ENCODE data around the gene IRF2BP2. TPM values are rescaled to one million over a fixed set of nuclear protein-coding genes. Genes with fewer than 3 reads are reported as not detected.

The IRF2BP2 gene
- polyA plus RNA-seq, 4 donors = 42.4 to 195 (median 63.9) TPM

DNA sequence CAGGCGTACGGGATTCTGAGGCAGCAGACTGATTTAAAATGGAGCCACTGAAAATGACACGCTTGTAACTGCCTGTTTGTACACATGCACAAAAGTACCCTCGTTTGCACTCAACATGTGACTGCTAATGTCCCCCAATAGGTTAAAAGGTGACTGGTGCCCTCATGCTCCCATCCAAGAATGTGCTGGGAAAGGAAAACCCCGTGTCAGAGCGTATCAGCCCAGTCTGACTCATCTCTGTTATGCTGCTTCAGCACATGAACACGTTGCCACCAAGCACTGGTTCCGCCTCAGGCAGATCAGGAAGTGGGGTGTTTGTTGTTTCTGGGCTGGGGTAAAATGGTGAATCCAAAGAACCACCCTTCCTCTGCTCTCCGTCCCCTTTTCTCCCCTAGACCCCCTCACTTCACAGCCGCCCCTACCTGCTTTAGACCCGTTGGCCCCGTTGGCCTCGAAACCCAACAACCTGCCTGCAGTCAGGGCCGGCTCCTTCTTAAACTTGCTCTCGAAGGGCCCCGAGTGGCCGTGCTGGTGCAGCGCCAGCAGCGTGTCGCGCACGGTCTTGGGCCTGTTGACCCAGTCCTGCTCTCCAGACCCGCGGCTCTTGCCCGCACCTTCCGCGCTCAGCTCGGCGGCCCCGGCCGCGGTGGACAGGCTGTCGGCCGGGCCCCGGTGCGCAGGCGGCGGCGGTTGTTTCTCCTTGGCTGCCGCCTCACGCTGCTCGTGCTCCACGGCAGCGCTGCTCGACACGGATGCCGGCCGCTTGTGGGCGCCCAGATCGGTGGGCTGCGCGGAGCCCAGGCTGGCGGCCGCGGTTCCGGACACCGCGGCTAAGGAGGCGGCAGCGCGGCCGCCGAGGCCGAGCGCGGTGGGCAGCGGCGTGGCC is 1.7 kb downstream of the IRF2BP2 start:
- peak overlapping the region; percentile 99 to 100 (median 100) for H3K27ac ChIP-seq (ENCODE audit: low read depth in 1 of 3, low read length in 2 of 3)
- FAIRE-seq (no peak), DNase-seq (peak; percentile 91 to 94)
- peaks cover 0 to 23% (median 8%) of the 10 kb centered on the region in 3 donors for H3K4me1 ChIP-seq (ENCODE audit: control insufficient read depth in 3 of 3, insufficient read depth in 2 of 3, low read depth in 1 of 3, low read length in 2 of 3)
- 0% methylated on average over 53 to 68 of the region's 68 CpGs for WGBS, 3 donors
- H3K9me3 ChIP-seq (ENCODE audit: control insufficient read depth in 2 of 2, insufficient read depth in 1 of 2, low read depth in 1 of 2, low read length in 1 of 2) = no peaks in the 10 kb centered on the region
- H3K27me3 ChIP-seq (ENCODE audit: control insufficient read depth in 3 of 3, insufficient read depth in 3 of 3, low read length in 3 of 3) = no peaks in the 10 kb centered on the region
- peaks cover 8 to 27% (median 8%) of the 10 kb centered on the region in 3 donors for H3K36me3 ChIP-seq (ENCODE audit: control insufficient read depth in 3 of 3, insufficient read depth in 2 of 3, low read depth in 1 of 3, low read length in 3 of 3)
- H3K4me3 ChIP-seq (ENCODE audit: low read depth in 1 of 3, low read length in 3 of 3) = peak overlapping the region; percentile 85 to 98 (median 90)

DNA sequence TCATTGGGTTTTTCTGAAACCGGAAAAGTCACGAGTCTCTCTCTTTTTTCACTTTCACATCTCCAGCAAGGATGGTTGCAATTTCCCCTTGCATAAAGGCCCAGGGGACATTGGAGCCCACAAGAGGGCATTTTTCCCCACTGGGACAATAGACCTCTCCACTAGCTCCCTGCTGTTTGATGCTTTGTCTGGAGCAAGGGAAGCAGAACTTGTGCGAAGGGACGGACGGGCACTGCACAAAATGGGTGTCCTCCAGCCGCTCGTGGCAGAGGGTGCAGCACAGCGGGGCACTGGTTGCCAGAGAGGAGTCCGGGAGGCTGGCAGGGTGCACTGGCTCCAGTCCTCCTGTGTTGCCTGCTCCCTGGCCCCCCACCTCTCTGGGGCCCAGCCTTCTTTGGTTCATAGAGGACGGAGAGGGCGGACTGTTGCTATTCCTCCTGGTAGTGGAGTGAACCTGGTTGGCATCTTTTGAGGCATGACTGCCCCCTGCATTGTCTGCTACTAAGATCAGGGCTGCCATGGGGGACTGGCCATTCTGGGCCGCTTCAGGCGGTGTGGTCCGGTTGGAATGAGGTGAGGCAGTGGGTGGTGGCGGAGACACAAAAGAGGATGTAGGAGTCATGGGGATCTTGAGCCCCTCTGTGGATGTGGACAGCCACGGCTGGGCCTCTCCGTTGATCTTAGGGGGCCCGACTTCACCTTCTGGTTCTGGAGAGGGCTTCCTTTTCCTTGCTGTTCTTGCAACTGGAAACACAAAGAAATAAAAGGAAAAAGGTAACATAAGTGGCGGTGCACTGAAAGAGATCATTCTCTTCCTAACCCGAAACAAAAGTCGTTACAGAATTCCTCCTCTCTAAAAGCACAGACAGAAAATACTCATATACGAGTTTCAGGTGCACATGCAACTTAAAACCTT is 2.6 kb downstream of the IRF2BP2 start:
- Histone ChIP-seq H3K9me3 (ENCODE audit: control insufficient read depth in 2 of 2, insufficient read depth in 1 of 2, low read depth in 1 of 2, low read length in 1 of 2) (no peaks in the 10 kb centered on the region), H3K4me1 (ENCODE audit: control insufficient read depth in 3 of 3, insufficient read depth in 2 of 3, low read depth in 1 of 3, low read length in 2 of 3) (peaks cover 0 to 22% (median 9%) of the 10 kb centered on the region in 3 donors), H3K27ac (ENCODE audit: low read depth in 1 of 3, low read length in 2 of 3) (peak overlapping the region; percentile 99 to 100 (median 100)), H3K36me3 (ENCODE audit: control insufficient read depth in 3 of 3, insufficient read depth in 2 of 3, low read depth in 1 of 3, low read length in 3 of 3) (peaks cover 8 to 27% (median 8%) of the 10 kb centered on the region in 3 donors), H3K27me3 (ENCODE audit: control insufficient read depth in 3 of 3, insufficient read depth in 3 of 3, low read length in 3 of 3) (no peaks in the 10 kb centered on the region), H3K4me3 (ENCODE audit: low read depth in 1 of 3, low read length in 3 of 3) (peak overlapping the region; percentile 85 to 98 (median 90))
- DNase-seq = peak; percentile 56 to 67
- no peak for FAIRE-seq
- WGBS, 3 donors = 0 to 2% (median 1%) methylated on average over 22 of the region's 22 CpGs

DNA sequence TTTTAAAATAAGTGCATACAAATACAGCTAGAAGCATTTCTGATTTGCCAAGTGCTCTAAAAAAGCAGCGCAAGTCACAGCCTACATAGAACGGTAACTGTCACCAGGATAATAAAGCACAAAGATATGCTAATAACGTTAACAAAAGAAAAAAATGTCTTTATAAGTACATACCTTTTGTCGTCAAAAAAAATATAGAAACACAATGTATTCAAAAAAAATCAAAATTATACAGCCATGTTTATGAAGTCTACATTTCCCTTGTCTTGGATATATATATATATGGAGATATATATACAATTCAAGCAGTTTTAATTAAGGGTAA is 3.2 kb downstream of the IRF2BP2 start:
- H3K4me3 ChIP-seq (ENCODE audit: low read depth in 1 of 3, low read length in 3 of 3) = peak overlapping the region; percentile 85 to 98 (median 90)
- peak overlapping the region; percentile 97 to 100 (median 99) for H3K27ac ChIP-seq (ENCODE audit: low read depth in 1 of 3, low read length in 2 of 3)
- H3K27me3 ChIP-seq (ENCODE audit: control insufficient read depth in 3 of 3, insufficient read depth in 3 of 3, low read length in 3 of 3) = no peaks in the 10 kb centered on the region
- no peak for DNase-seq
- 1 to 4% (median 2%) methylated on average over 4 of the region's 4 CpGs for WGBS, 3 donors
- no peaks in the 10 kb centered on the region for H3K9me3 ChIP-seq (ENCODE audit: control insufficient read depth in 2 of 2, insufficient read depth in 1 of 2, low read depth in 1 of 2, low read length in 1 of 2)
- peaks cover 0 to 21% (median 6%) of the 10 kb centered on the region in 3 donors for H3K4me1 ChIP-seq (ENCODE audit: control insufficient read depth in 3 of 3, insufficient read depth in 2 of 3, low read depth in 1 of 3, low read length in 2 of 3)
- no peak for FAIRE-seq
- peaks cover 8 to 27% (median 8%) of the 10 kb centered on the region in 3 donors for H3K36me3 ChIP-seq (ENCODE audit: control insufficient read depth in 3 of 3, insufficient read depth in 2 of 3, low read depth in 1 of 3, low read length in 3 of 3)

DNA sequence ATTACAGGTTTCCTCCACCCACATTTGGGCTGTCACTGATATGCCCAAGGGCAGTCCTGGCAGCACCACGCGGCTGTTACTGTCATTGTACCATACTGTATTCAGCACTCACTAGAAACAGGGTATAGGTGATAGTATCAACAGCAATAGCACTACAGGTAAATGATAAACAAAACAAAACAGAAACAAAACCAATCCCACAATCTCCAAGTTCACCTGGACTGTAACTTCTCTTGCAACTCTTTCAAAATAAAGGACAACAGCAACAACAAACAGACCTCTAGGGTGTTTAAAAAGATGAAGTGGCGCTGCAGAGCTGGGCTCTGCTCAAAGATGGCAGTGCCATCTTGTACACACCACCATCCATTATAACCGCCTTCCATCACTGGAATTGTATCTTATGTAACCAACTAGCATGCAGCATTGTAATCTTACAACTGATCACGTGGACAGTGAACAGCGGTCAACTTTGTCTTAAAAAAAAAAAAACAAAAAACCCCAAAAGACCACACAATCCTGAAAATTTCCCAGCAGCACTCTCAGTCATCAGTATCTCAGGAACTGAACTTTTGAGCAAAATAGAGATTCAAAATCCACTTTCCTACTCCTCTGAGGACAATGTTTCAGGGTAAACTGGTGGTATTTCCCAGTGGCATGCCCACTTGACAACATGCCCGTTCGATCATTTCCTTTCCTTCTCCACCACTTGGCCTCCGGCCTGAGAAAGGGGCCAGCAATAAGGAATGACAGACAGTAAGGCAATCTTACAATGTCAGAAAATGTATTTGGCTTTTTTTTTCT is 3.8 kb downstream of the IRF2BP2 start:
- Histone ChIP-seq H3K9me3 (ENCODE audit: control insufficient read depth in 2 of 2, insufficient read depth in 1 of 2, low read depth in 1 of 2, low read length in 1 of 2) (no peaks in the 10 kb centered on the region), H3K36me3 (ENCODE audit: control insufficient read depth in 3 of 3, insufficient read depth in 2 of 3, low read depth in 1 of 3, low read length in 3 of 3) (peaks cover 8 to 27% (median 8%) of the 10 kb centered on the region in 3 donors), H3K4me1 (ENCODE audit: control insufficient read depth in 3 of 3, insufficient read depth in 2 of 3, low read depth in 1 of 3, low read length in 2 of 3) (peaks cover 2 to 20% (median 3%) of the 10 kb centered on the region in 3 donors), H3K4me3 (ENCODE audit: low read depth in 1 of 3, low read length in 3 of 3) (peak overlapping the region; percentile 56 to 90 (median 85)), H3K27ac (ENCODE audit: low read depth in 1 of 3, low read length in 2 of 3) (peak overlapping the region; percentile 93 to 99 (median 97)), H3K27me3 (ENCODE audit: control insufficient read depth in 3 of 3, insufficient read depth in 3 of 3, low read length in 3 of 3) (no peaks in the 10 kb centered on the region)
- FAIRE-seq (no peak), DNase-seq (peak; percentile 63 to 73)
- 0 to 1% (median 1%) methylated on average over 9 of the region's 9 CpGs for WGBS, 3 donors

DNA sequence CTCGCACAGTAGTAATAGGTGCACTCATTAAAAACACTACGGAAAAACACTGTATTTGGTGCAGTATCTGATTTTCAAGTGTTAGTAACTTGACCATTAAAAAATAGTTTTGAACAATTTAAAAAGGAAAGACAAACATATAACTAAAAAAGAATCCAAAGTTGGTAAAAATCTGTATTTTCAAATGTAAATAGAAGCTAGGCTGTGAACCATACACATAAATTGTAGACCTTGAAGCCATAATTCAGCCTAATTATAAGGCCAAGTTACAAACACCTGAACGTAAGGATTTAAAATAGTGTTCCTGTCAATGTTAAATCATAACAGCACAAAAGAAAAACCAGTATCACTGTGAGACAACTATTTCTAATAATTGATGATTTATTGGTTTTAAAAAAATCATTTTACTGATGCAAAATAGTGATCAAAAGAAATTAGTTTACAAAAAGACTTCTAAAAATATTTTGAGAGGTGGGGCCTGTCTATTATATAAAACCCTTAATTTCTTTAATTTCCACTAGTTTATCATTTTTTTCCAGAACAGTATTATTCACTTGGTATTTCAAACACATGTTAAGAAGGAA is 4.5 kb downstream of the IRF2BP2 start:
- H3K9me3 ChIP-seq (ENCODE audit: control insufficient read depth in 2 of 2, insufficient read depth in 1 of 2, low read depth in 1 of 2, low read length in 1 of 2) = no peaks in the 10 kb centered on the region
- no peak for DNase-seq
- H3K36me3 ChIP-seq (ENCODE audit: control insufficient read depth in 3 of 3, insufficient read depth in 2 of 3, low read depth in 1 of 3, low read length in 3 of 3) = peaks cover 8 to 27% (median 8%) of the 10 kb centered on the region in 3 donors
- 0 to 2% (median 0%) methylated on average over 3 of the region's 3 CpGs for WGBS, 3 donors
- FAIRE-seq = no peak
- H3K27ac ChIP-seq (ENCODE audit: low read depth in 1 of 3, low read length in 2 of 3) = peak overlapping the region; percentile 93 to 99 (median 97)
- no peaks in the 10 kb centered on the region for H3K27me3 ChIP-seq (ENCODE audit: control insufficient read depth in 3 of 3, insufficient read depth in 3 of 3, low read length in 3 of 3)
- peak overlapping the region in 2 of 3 donors; percentile 85 to 90 for H3K4me3 ChIP-seq (ENCODE audit: low read depth in 1 of 3, low read length in 3 of 3)
- H3K4me1 ChIP-seq (ENCODE audit: control insufficient read depth in 3 of 3, insufficient read depth in 2 of 3, low read depth in 1 of 3, low read length in 2 of 3) = peaks cover 3 to 26% (median 4%) of the 10 kb centered on the region in 3 donors

DNA sequence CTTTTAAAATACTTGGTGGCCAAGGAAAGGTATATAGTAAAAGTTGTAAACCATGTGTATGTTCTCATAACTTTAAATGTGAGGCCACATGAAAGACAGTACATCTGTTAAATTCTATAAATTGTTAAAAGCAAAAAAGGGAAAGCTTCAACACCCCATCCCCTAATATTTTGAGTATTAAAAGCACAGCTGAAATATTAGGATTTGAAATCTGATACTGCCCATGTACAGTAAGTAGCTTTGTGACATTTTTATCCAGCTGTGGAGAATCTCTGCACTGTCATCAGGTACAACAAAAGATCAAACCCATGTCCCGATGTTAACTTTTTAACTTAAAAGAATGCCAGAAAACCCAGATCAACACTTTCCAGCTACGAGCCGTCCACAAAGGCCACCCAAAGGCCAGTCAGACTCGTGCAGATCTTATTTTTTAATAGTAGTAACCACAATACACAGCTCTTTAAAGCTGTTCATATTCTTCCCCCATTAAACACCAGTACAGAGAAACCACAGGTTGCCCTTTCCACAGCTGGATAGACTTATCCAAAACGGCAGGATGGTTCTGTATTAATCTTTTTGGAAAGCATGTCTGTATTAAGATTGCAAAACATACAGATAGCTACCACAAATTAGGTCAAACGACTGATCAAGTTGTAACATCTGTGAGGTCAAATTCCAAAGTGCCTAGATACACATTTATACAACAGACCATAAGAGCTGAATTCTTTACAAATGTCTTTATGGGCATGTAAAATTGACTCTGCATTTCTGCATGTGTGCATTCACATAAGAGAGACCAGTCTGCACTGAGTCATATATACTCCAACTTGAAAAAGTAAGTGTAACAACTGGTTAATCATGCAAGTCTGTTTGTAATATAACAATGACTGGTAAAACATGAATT is 5.2 kb downstream of the IRF2BP2 start:
- H3K36me3 ChIP-seq (ENCODE audit: control insufficient read depth in 3 of 3, insufficient read depth in 2 of 3, low read depth in 1 of 3, low read length in 3 of 3) = peaks cover 8 to 27% (median 8%) of the 10 kb centered on the region in 3 donors
- H3K9me3 ChIP-seq (ENCODE audit: control insufficient read depth in 2 of 2, insufficient read depth in 1 of 2, low read depth in 1 of 2, low read length in 1 of 2) = no peaks in the 10 kb centered on the region
- FAIRE-seq (no peak), DNase-seq (peak; percentile 66 to 71)
- H3K4me3 ChIP-seq (ENCODE audit: low read depth in 1 of 3, low read length in 3 of 3) = peak overlapping the region; percentile 27 to 85 (median 61)
- no peaks in the 10 kb centered on the region for H3K27me3 ChIP-seq (ENCODE audit: control insufficient read depth in 3 of 3, insufficient read depth in 3 of 3, low read length in 3 of 3)
- H3K27ac ChIP-seq (ENCODE audit: low read depth in 1 of 3, low read length in 2 of 3) = peak overlapping the region; percentile 88 to 99 (median 92)
- 0 to 1% (median 0%) methylated on average over 6 of the region's 6 CpGs for WGBS, 3 donors
- H3K4me1 ChIP-seq (ENCODE audit: control insufficient read depth in 3 of 3, insufficient read depth in 2 of 3, low read depth in 1 of 3, low read length in 2 of 3) = peaks cover 3 to 27% (median 4%) of the 10 kb centered on the region in 3 donors
